Measurements from ENCODE around the gene LPCAT1. TPM values are rescaled to one million over a fixed set of nuclear protein-coding genes. Genes with fewer than 3 reads are reported as not detected.

The LPCAT1 gene
- total and polyA plus RNA-seq, 10 of the 15 experiments (the other 5 are each of a cell fraction or from before 2014, with no cell fraction given): 2.3 to 109 (median 72.7) TPM

GRCh38 chr5:1488882-1489680 is 34.7 kb downstream of the LPCAT1 start (continued):
- TF ChIP-seq DPF2 (IDR thresholded peaks at IDR 0.05): peak; percentile 89
- TF ChIP-seq REST (IDR thresholded peaks at IDR 0.05; ENCODE audit: low read depth, low read length): no peak
- TF ChIP-seq FOXK2 (IDR thresholded peaks at IDR 0.05): no peak
- TF ChIP-seq, protein P1, sequence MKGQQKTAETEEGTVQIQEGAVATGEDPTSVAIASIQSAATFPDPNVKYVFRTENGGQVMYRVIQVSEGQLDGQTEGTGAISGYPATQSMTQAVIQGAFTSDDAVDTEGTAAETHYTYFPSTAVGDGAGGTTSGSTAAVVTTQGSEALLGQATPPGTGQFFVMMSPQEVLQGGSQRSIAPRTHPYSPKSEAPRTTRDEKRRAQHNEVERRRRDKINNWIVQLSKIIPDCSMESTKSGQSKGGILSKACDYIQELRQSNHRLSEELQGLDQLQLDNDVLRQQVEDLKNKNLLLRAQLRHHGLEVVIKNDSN (IDR thresholded peaks at IDR 0.05; ENCODE audit: borderline replicate concordance, extremely low read length, insufficient read depth, low read depth, low read length): no peak
- peak; percentile 19 for TF ChIP-seq TCF3 (IDR thresholded peaks at IDR 0.05; ENCODE audit: borderline replicate concordance, insufficient read depth, low read depth, low read length)
- no peak for TF ChIP-seq ZNF622 (IDR thresholded peaks at IDR 0.05)
- no peak for TF ChIP-seq GABPA (IDR thresholded peaks at IDR 0.05; ENCODE audit: low read depth)
- no peak for TF ChIP-seq TCF7 (IDR thresholded peaks at IDR 0.05; ENCODE audit: borderline replicate concordance)
- TF ChIP-seq, protein P2, sequence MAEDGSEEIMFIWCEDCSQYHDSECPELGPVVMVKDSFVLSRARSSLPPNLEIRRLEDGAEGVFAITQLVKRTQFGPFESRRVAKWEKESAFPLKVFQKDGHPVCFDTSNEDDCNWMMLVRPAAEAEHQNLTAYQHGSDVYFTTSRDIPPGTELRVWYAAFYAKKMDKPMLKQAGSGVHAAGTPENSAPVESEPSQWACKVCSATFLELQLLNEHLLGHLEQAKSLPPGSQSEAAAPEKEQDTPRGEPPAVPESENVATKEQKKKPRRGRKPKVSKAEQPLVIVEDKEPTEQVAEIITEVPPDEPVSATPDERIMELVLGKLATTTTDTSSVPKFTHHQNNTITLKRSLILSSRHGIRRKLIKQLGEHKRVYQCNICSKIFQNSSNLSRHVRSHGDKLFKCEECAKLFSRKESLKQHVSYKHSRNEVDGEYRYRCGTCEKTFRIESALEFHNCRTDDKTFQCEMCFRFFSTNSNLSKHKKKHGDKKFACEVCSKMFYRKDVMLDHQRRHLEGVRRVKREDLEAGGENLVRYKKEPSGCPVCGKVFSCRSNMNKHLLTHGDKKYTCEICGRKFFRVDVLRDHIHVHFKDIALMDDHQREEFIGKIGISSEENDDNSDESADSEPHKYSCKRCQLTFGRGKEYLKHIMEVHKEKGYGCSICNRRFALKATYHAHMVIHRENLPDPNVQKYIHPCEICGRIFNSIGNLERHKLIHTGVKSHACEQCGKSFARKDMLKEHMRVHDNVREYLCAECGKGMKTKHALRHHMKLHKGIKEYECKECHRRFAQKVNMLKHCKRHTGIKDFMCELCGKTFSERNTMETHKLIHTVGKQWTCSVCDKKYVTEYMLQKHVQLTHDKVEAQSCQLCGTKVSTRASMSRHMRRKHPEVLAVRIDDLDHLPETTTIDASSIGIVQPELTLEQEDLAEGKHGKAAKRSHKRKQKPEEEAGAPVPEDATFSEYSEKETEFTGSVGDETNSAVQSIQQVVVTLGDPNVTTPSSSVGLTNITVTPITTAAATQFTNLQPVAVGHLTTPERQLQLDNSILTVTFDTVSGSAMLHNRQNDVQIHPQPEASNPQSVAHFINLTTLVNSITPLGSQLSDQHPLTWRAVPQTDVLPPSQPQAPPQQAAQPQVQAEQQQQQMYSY (CRISPR knock-in tag; IDR thresholded peaks at IDR 0.05): no peak
- no peak for TF ChIP-seq RBBP5 (conservative IDR thresholded peaks at IDR 0.05)
- TF ChIP-seq RAD21 (IDR thresholded peaks at IDR 0.05; ENCODE audit: insufficient read depth, low read depth, low read length): 0 out of 2 replicates have a peak, but pooled peaks have one; percentile 1
- TF ChIP-seq STAT3 (IDR thresholded peaks at IDR 0.05; ENCODE audit: low read depth, low read length): no peak
- no peak for TF ChIP-seq MYB (IDR thresholded peaks at IDR 0.05; ENCODE audit: borderline replicate concordance, low read depth, low read length)
- TF ChIP-seq STAT1 (conservative IDR thresholded peaks at IDR 0.05): 0 out of 2 replicates have a peak, but pooled peaks have one; percentile 41
- TF ChIP-seq POLR2A (IDR thresholded peaks at IDR 0.05; ENCODE audit: low read depth, low read length): peak; percentile 72
- peak; percentile 39; the same call in 1 of the 2 replicates for TF ChIP-seq POLR2AphosphoS5 (IDR thresholded peaks at IDR 0.05; ENCODE audit: low read length)
- TF ChIP-seq SMAD1 (IDR thresholded peaks at IDR 0.05; ENCODE audit: low read depth, partially characterized antibody): peak; percentile 16
- TF ChIP-seq TCF12 (IDR thresholded peaks at IDR 0.05; ENCODE audit: low read depth, low read length): peak; percentile 55; the same call in 1 of the 2 replicates
- peak; percentile 45; the same call in 1 of the 2 replicates for TF ChIP-seq NR2F1 (conservative IDR thresholded peaks at IDR 0.05)
- 0 out of 2 replicates have a peak, but pooled peaks have one; percentile 47 for TF ChIP-seq YY1 (IDR thresholded peaks at IDR 0.05; ENCODE audit: low read depth, low read length)
- TF ChIP-seq HCFC1 (IDR thresholded peaks at IDR 0.05; ENCODE audit: low read length): 0 out of 2 replicates have a peak, but pooled peaks have one; percentile 8
- TF ChIP-seq, protein P3, sequence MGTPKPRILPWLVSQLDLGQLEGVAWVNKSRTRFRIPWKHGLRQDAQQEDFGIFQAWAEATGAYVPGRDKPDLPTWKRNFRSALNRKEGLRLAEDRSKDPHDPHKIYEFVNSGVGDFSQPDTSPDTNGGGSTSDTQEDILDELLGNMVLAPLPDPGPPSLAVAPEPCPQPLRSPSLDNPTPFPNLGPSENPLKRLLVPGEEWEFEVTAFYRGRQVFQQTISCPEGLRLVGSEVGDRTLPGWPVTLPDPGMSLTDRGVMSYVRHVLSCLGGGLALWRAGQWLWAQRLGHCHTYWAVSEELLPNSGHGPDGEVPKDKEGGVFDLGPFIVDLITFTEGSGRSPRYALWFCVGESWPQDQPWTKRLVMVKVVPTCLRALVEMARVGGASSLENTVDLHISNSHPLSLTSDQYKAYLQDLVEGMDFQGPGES (IDR thresholded peaks at IDR 0.05): no peak
- peak; percentile 51; the same call in 1 of the 2 replicates for TF ChIP-seq ZNF24 (IDR thresholded peaks at IDR 0.05)
